Esophagus squamous epithelium (tissue), 5 donors: ENCODE data around the gene CCDC136. TPM values are rescaled to one million over a fixed set of nuclear protein-coding genes. Genes with fewer than 3 reads are reported as not detected.

Experiments used
- DNase-seq: peaks from one replicate; lab custom pipeline; 2025; lab: John Stamatoyannopoulos, UW
- H3K27ac ChIP-seq, 4 donors: fragments of 200-600 bp; sonication (generic); one replicate each; pipeline ENCODE4 v1.5.1; 2016 to 2019; ENCODE audit warnings: mild to moderate bottlenecking in 1 of 4
- H3K27me3 ChIP-seq, 4 donors: fragments of 200-600 bp; sonication (generic); 1 replicate in 3 of 4; 2 replicates in 1 of 4; pipeline versions ENCODE4 v1.5.1 to v1.6.0; 2017 to 2021; ENCODE audit warnings: antibody characterized with exemption in 1 of 4
- H3K36me3 ChIP-seq, 3 donors: fragments of 200-600 bp; sonication (generic); one replicate each; pipeline ENCODE4 v1.5.1; 2016 to 2019
- H3K4me1 ChIP-seq, 3 donors: fragments of 200-600 bp; sonication (generic); one replicate each; pipeline ENCODE4 v1.5.1; 2017 to 2019
- H3K4me3 ChIP-seq, 4 donors: fragments of 200-600 bp; sonication (generic); 1 replicate in 3 of 4; 2 replicates in 1 of 4; pipeline ENCODE4 v1.5.1; 2016 to 2019; ENCODE audit warnings: mild to moderate bottlenecking in 2 of 4, moderate library complexity in 1 of 4
- H3K9me3 ChIP-seq, 3 donors: fragments of 200-600 bp; sonication (generic); one replicate each; pipeline ENCODE4 v1.5.1; 2016 to 2019
- CTCF ChIP-seq, 6 experiments: fragments of 450-650 bp in 4 of 6; fragments of 200-600 bp in 2 of 6; sonication (generic) in 2 of 6; IDR thresholded peaks; one replicate each; pipeline ENCODE4 v1.5.1; 2016 to 2019; ENCODE audit warnings: antibody characterized with exemption in 6 of 6, mild to moderate bottlenecking in 4 of 6, moderate library complexity in 4 of 6
- POLR2A ChIP-seq, 4 donors: fragments of 450-650 bp; IDR thresholded peaks; one replicate each; pipeline ENCODE4 v1.6.1; 2017; ENCODE audit warnings: antibody characterized with exemption in 4 of 4, mild to moderate bottlenecking in 4 of 4, moderate library complexity in 3 of 4
- WGBS, 2 donors: methylation state at CpG; one replicate each; pipeline ENCODE4 v1.1.5; 2018; 5-methylcytosine and 5-hydroxymethylcytosine counted together
- intact Hi-C: fragments of 100-400 bp; cut with DNase I; formaldehyde crosslinking; loops from one replicate; pipeline ENCODE4 v1.15.0; 2022
- total RNA-seq, 4 donors: library from RNA; depleted of rRNA; stranded (reverse); fragments of >200 nt; gene quantifications; one replicate each; pipeline ENCODE4 v1.1.0, GENCODE V29; 2016
- donor health status: DM: yes; HTN: yes; CAD: no.

CCDC136 gene
- total RNA-seq, 4 donors from 2014 or later: 0.09 to 5.1 (median 2.2) TPM

GRCh38 chr7:128847721-128848211 lies 56.0 kb downstream of the CCDC136 start:
- Histone ChIP-seq H3K9me3 (no peaks in the 10 kb centered on the region), H3K4me1 (no peaks in the 10 kb centered on the region), H3K27ac (peak overlapping the region in 1 of 4 donors; percentile 5), H3K27me3 (no peaks in the 10 kb centered on the region), H3K4me3 (no peak overlapping the region), H3K36me3 (peaks cover 0 to 95% (median 0%) of the 10 kb centered on the region in 3 donors)
- no peak for DNase-seq
- TF ChIP-seq CTCF (IDR thresholded peaks at IDR 0.05) (no peak), POLR2A (IDR thresholded peaks at IDR 0.05) (no peak)
- WGBS, 2 donors: 83% methylated on average over 12 of the region's 17 CpGs; no CpG with 5 or more reads in 1 of the 2 donors
- intact Hi-C loops: no loop called here

- peak overlapping the region in 1 of 4 donors; percentile 5 for H3K27ac ChIP-seq
- no peak for DNase-seq
- peaks cover 0 to 94% (median 0%) of the 10 kb centered on the region in 3 donors for H3K36me3 ChIP-seq
- H3K4me1 ChIP-seq: no peaks in the 10 kb centered on the region
- no peak overlapping the region for H3K4me3 ChIP-seq
- intact Hi-C loops: no loop called here
- no peaks in the 10 kb centered on the region for H3K9me3 ChIP-seq
- WGBS, 2 donors: 77 to 78% methylated on average over 13 to 18 of the region's 31 CpGs
- peaks cover 0 to 7% (median 0%) of the 10 kb centered on the region in 4 donors for H3K27me3 ChIP-seq
- TF ChIP-seq CTCF (IDR thresholded peaks at IDR 0.05) (no peak), POLR2A (IDR thresholded peaks at IDR 0.05) (no peak)
Observed at GRCh38 chr7:128848289-128849155, 56.8 kb downstream of the CCDC136 start.

GRCh38 chr7:128849156-128849515 lies 57.4 kb downstream of the CCDC136 start:
- H3K4me3 ChIP-seq: no peak overlapping the region
- intact Hi-C loops: no loop called here
- no peak for DNase-seq
- H3K27me3 ChIP-seq: peaks cover 0 to 7% (median 0%) of the 10 kb centered on the region in 4 donors
- no peaks in the 10 kb centered on the region for H3K9me3 ChIP-seq
- TF ChIP-seq CTCF (IDR thresholded peaks at IDR 0.05) (no peak), POLR2A (IDR thresholded peaks at IDR 0.05) (no peak)
- peaks cover 0 to 94% (median 0%) of the 10 kb centered on the region in 3 donors for H3K36me3 ChIP-seq
- no peaks in the 10 kb centered on the region for H3K4me1 ChIP-seq
- H3K27ac ChIP-seq: no peak overlapping the region
- WGBS, 2 donors: 92 to 95% methylated on average over 8 to 12 of the region's 16 CpGs

- Histone ChIP-seq H3K36me3 (peaks cover 0 to 94% (median 0%) of the 10 kb centered on the region in 3 donors), H3K4me3 (no peak overlapping the region), H3K4me1 (peaks cover 0 to 3% (median 0%) of the 10 kb centered on the region in 3 donors), H3K27me3 (peaks cover 0 to 14% (median 0%) of the 10 kb centered on the region in 4 donors), H3K27ac (no peak overlapping the region), H3K9me3 (no peaks in the 10 kb centered on the region)
- no peak for DNase-seq
- TF ChIP-seq CTCF (IDR thresholded peaks at IDR 0.05) (no peak), POLR2A (IDR thresholded peaks at IDR 0.05) (no peak)
- 85 to 86% methylated on average over 5 to 8 of the region's 18 CpGs for WGBS, 2 donors
- intact Hi-C loops: no loop called here
Observed at GRCh38 chr7:128849804-128850490, 58.2 kb downstream of the CCDC136 start.
